RWPE2 (cell line): ENCODE results near the gene ARHGAP9.
A peak's percentile ranks its signal among the peaks of the same experiment; 100 is the strongest.

Experiments
- ATAC-seq: fragments of 200-7000 bp; cut with Tn5 transposase; 3 replicates; pipeline ENCODE4 v1.9.1; 2021; ENCODE audit warnings: low read depth
- DNase-seq: peaks from one replicate; pipeline ENCODE4 v3.0.0-alpha.2; 2020; ENCODE audit warnings: low spot score
- H3K27ac ChIP-seq: fragments of 450-650 bp; 2 replicates; pipeline ENCODE4 v1.5.1; 2017; ENCODE audit warnings: mild to moderate bottlenecking; ENCODE audit not compliant: poor library complexity, severe bottlenecking
- H3K27me3 ChIP-seq: fragments of 250-450 bp; sonication (Bioruptor Pico); 2 replicates; pipeline ENCODE4 v1.5.1; 2021; ENCODE audit warnings: mild to moderate bottlenecking, moderate library complexity; ENCODE audit not compliant: insufficient read depth, poor library complexity, severe bottlenecking
- H3K36me3 ChIP-seq: fragments of 250-450 bp; sonication (Bioruptor Pico); 2 replicates; pipeline ENCODE4 v1.5.1; 2020; ENCODE audit warnings: low read depth, mild to moderate bottlenecking, moderate library complexity
- H3K4me1 ChIP-seq: fragments of 250-450 bp; sonication (Bioruptor Pico); 2 replicates; pipeline ENCODE4 v1.5.1; 2021; ENCODE audit warnings: mild to moderate bottlenecking, moderate library complexity; ENCODE audit not compliant: insufficient read depth, poor library complexity, severe bottlenecking
- H3K4me3 ChIP-seq: fragments of 250-450 bp; sonication (Bioruptor Pico); 2 replicates; pipeline ENCODE4 v1.5.1; 2021; ENCODE audit warnings: mild to moderate bottlenecking, moderate library complexity; ENCODE audit not compliant: severe bottlenecking
- H3K9me3 ChIP-seq: fragments of 250-450 bp; sonication (Bioruptor Pico); 2 replicates; pipeline ENCODE4 v1.5.1; 2021; ENCODE audit warnings: mild to moderate bottlenecking, moderate library complexity; ENCODE audit not compliant: severe bottlenecking
- CTCF ChIP-seq: fragments of 450-650 bp; IDR thresholded peaks from one replicate; pipeline ENCODE4 v1.5.1; 2017; ENCODE audit warnings: mild to moderate bottlenecking, moderate library complexity; ENCODE audit not compliant: poor library complexity, severe bottlenecking

The ARHGAP9 gene

GRCh38 chr12:57522887-57523705 lies 43.4 kb upstream of the ARHGAP9 start:
- TF ChIP-seq CTCF, result no peak
- peaks cover 58% of the 10 kb centered on the region for H3K36me3 ChIP-seq
- H3K27ac ChIP-seq, result peak overlapping the region; percentile 90
- no peak for ATAC-seq
- DNase-seq, result no peak
- H3K9me3 ChIP-seq, result no peaks in the 10 kb centered on the region
- peaks cover 26% of the 10 kb centered on the region for H3K4me1 ChIP-seq
- H3K27me3 ChIP-seq, result no peaks in the 10 kb centered on the region
- peak overlapping the region; percentile 60 for H3K4me3 ChIP-seq

DNA sequence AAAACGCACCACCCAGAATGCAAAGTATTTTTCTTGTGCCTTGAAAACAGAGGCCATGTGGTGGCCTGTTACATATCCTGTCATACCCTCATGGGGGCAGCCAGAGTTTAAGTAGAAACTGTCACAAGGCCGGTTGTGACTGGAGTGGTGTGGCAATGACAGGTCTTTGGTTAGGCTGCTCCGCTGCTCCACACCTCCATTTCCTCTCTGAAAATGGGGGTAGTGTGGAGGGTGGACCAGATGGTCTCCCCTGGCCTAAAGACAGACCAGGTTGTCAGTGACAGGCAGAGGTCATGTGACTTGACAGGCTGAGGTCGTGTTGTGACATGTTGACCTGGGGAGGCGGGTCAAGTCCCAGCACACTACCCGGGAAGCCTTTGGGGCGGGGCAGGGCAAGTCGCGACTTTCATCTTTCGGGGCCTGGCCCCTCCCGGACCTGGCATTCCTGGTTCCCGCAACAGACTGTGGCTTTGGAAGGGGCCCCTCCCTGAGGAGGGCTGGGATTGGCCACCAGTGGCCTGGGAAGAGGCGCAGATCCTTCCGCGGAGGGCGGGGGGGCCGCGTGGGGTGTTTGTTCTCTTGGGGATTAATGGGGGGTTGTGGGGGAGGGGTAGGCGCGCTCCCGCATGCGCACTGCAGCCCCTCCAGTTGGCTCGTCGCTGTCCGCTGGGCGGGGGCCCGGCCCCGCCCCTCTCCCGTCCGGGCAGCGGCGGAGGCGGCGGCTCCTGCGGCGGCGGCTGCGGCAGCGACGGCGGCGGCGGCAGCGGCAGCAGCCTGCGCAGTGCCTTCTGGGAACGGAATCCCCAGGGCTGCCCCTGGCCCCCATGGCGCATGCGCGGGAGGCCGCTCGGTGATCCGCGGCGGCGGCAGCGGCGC lies 42.6 kb upstream of the ARHGAP9 start, which contains the start of gene MBD6:
TSS of gene MBD6 (plus strand) at position 814 of the 876 bp plus-strand sequence. CDS start 1,480 bp downstream, outside the sequence.
- peak; percentile 30 for ATAC-seq
- H3K4me1 ChIP-seq, result peaks cover 28% of the 10 kb centered on the region
- H3K9me3 ChIP-seq, result no peaks in the 10 kb centered on the region
- no peaks in the 10 kb centered on the region for H3K27me3 ChIP-seq
- DNase-seq, result peak; percentile 95
- peak within 1 kb of the TSS; percentile 90 for H3K27ac ChIP-seq
- TF ChIP-seq CTCF, result no peak
- peak within 1 kb of the TSS; percentile 60 for H3K4me3 ChIP-seq
- peaks cover 58% of the 10 kb centered on the region for H3K36me3 ChIP-seq

- DNase-seq (no peak), ATAC-seq (no peak)
- no peak for TF ChIP-seq CTCF
- Histone ChIP-seq H3K27me3 (no peaks in the 10 kb centered on the region), H3K36me3 (peaks cover 59% of the 10 kb centered on the region), H3K4me1 (peaks cover 28% of the 10 kb centered on the region), H3K27ac (peak overlapping the region; percentile 90), H3K9me3 (no peaks in the 10 kb centered on the region), H3K4me3 (peak overlapping the region; percentile 60)
Observed at GRCh38 chr12:57521525-57522010, 41.9 kb upstream of the ARHGAP9 start.

DNA sequence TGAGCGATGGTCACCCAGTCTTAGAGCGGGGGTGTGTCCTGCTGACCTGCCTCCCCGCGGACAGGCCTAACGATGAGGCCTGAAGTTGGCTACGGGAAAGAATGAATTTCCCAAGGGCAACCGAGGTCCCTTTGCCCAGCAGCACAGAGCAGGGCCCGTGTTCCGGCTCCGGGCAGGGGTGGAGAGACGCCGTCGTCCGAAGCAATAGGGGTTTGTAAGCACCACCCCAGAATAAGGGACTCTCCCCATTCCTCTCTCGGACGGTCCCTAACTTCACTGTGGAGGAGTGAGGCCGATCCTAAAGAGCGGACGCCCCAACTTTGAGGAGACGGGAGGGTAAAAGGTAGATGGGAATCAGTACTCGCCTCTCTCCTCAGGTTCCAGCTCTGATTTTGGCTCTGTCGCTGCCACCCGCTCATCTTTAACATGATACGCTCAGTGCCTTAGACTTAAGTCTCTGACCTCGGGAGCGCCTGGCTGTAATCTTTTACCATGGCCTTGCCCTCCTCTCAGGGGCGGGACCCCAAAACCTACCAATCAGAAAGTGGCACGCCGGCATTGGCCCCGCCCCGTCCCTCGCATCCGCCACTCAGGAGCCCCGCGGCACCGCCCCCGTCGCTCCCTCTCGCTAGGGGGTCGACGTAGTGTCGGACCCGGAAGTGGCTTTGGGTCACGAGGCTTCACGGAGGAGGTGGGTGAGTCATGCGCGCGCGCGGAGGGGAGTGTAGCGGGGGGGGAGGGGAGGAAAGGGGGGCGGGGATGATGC lies 40.6 kb upstream of the ARHGAP9 start, which contains the start of gene DDIT3:
TSS of gene DDIT3 (minus strand) at position 462 of the 766 bp plus-strand sequence. CDS start 3,108 bp downstream, outside the sequence.
- H3K4me3 ChIP-seq, result peak within 1 kb of the TSS; percentile 73
- no peaks in the 10 kb centered on the region for H3K9me3 ChIP-seq
- peaks cover 64% of the 10 kb centered on the region for H3K36me3 ChIP-seq
- peak; percentile 73 for ATAC-seq
- peaks cover 28% of the 10 kb centered on the region for H3K4me1 ChIP-seq
- TF ChIP-seq CTCF, result no peak
- H3K27ac ChIP-seq, result peak within 1 kb of the TSS; percentile 90
- DNase-seq, result peak; percentile 99
- no peaks in the 10 kb centered on the region for H3K27me3 ChIP-seq
